GM21367 (cell line): Measurements from ENCODE around the gene RIPOR2.
"Not testable (repeated sequence)": the region's sequence is repeated elsewhere in the genome, so short reads cannot be mapped to it uniquely, and the experiment has no call there.

Experiments
- ATAC-seq: cut with Tn5 transposase; IDR thresholded peaks from one replicate; pipeline ENCODE4 v1.9.1; 2021; ENCODE audit not compliant: unreplicated experiment

The RIPOR2 gene

GRCh38 chr6:24766680-24767462 is 168.9 kb downstream of the RIPOR2 start:
- ATAC-seq: no peak

- ATAC-seq: not testable (repeated sequence)
Observed at GRCh38 chr6:24765968-24766367, 169.8 kb downstream of the RIPOR2 start.

GRCh38 chr6:24764833-24765828 is 170.6 kb downstream of the RIPOR2 start:
- not testable (repeated sequence) for ATAC-seq

- no peak for ATAC-seq
Observed at GRCh38 chr6:24763578-24763977, 172.2 kb downstream of the RIPOR2 start.

- no peak for ATAC-seq
Observed at GRCh38 chr6:24761851-24762250, 173.9 kb downstream of the RIPOR2 start.

- ATAC-seq: no peak
Observed at GRCh38 chr6:24761193-24761835, 174.4 kb downstream of the RIPOR2 start.

GRCh38 chr6:24760210-24760609 is 175.6 kb downstream of the RIPOR2 start:
- no peak for ATAC-seq

- ATAC-seq: no peak
Observed at GRCh38 chr6:24759718-24760117, 176.0 kb downstream of the RIPOR2 start.

GRCh38 chr6:24757611-24758010 is 178.1 kb downstream of the RIPOR2 start:
- no peak for ATAC-seq

GRCh38 chr6:24755279-24755678 is 180.5 kb downstream of the RIPOR2 start:
- ATAC-seq: no peak

- ATAC-seq: not testable (repeated sequence)
Observed at GRCh38 chr6:24754378-24754777, 181.4 kb downstream of the RIPOR2 start.
